ENCODE data around the gene POC5.

Gene POC5

DNA sequence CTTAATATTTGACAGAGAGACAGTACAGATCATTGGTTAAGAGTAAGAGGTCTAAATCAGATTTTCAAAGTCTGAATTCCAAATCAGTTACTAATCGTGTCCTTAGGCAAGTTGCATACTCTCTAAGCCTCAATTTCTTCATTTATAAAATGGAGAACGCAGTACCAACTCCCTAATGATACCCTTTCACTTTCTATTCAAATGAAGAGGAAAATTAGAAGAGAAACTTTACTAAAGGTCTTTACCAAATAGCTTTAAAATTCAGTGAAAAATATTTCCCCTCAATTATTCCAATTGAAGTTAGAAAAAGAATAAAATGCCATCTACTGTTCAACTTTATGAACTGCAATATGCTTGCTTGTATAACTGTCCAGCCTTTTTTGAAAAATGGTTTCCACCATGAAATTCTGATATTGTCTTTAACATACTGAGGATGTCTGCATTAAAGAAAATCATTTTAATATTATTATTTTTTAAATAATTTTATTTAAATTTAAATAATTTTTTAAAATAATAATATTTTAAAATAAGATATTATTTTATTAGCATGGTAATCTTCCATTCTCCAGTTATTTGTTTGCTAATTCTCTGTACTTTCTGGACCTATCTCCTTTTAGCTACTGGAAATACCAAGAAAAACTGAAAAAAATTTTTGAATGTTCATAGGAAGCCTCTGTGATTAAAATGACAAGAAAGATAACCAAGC is 36.0 kb downstream of the POC5 start:
- H3K9me3 Mint-ChIP-seq: no peaks in the 10 kb centered on the region
- H3K36me3 Mint-ChIP-seq (ENCODE audit: low read depth): peaks cover 27% of the 10 kb centered on the region
- H3K4me3 Mint-ChIP-seq: no peak overlapping the region
- no peaks in the 10 kb centered on the region for H3K27me3 Mint-ChIP-seq
- H3K27ac Mint-ChIP-seq: no peak overlapping the region
- H3K4me1 Mint-ChIP-seq (ENCODE audit: low read depth): peaks cover 15% of the 10 kb centered on the region

DNA sequence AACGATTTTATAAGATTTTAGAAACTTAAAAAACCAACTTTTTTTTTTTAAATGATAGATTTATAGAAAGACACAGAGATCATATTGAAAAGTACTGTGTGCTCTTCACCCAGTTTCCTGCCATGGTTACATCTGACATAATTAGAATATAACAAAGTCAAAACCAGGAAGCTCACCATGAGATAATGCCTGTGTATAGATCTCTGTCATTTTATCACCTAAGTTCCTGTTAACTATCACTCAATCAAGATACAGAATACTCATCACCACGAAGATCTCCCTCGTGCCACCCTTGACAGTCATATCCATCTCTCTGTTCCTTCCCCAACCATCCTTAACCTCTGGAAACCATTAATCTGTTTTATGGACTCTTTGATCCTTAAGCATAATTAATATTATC is 39.1 kb downstream of the POC5 start:
- H3K36me3 Mint-ChIP-seq (ENCODE audit: low read depth): peaks cover 21% of the 10 kb centered on the region
- H3K9me3 Mint-ChIP-seq: no peaks in the 10 kb centered on the region
- peaks cover 17% of the 10 kb centered on the region for H3K4me1 Mint-ChIP-seq (ENCODE audit: low read depth)
- H3K4me3 Mint-ChIP-seq: no peak overlapping the region
- no peaks in the 10 kb centered on the region for H3K27me3 Mint-ChIP-seq
- H3K27ac Mint-ChIP-seq: peak overlapping the region; percentile 75

DNA sequence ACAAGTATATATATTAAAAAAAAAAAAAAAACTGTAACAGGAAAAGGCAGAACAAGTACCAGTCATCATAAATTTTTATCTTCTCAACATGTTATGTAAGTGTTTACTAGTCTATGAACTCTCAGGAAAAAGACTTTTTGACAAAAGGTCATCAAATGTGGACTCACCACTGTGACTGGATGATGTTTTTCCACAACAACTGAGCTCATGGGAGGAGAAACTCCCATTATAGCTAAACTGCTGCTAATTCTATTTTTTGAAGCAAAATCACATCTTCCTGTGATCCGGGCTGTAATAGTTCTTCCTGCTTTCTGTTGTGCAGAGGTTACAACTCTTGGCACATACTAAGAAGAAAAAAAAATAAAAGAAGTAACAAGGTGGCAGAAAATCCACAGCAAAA is 39.6 kb downstream of the POC5 start:
- Mint-ChIP-seq H3K4me3 (no peak overlapping the region), H3K27ac (peak overlapping the region; percentile 13)

DNA sequence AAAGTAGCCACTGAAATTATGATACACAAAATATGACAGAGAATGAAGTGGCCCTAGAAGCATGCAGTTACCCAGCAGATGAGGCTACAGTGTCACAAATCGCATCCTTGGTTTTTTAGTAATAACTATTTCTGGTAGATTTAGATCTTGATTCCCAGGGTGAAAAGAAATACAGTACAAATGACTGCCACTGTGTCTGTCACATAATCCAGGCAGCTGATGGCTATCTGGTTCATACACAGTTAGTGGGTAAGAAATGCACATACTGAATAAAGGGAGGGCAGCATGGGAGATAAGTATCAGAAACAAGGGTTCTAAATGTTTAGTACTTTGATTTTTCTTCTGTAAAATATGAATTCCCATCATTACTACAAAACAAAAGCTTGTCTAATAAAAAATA is 41.5 kb downstream of the POC5 start:
- Mint-ChIP-seq H3K27me3 (no peaks in the 10 kb centered on the region), H3K4me3 (no peak overlapping the region), H3K27ac (no peak overlapping the region), H3K9me3 (no peaks in the 10 kb centered on the region), H3K4me1 (ENCODE audit: low read depth) (peaks cover 25% of the 10 kb centered on the region), H3K36me3 (ENCODE audit: low read depth) (peaks cover 33% of the 10 kb centered on the region)

More for the DNA sequence above, 39.6 kb downstream of the POC5 start:
- Mint-ChIP-seq H3K27me3 (no peaks in the 10 kb centered on the region), H3K36me3 (ENCODE audit: low read depth) (peaks cover 21% of the 10 kb centered on the region), H3K9me3 (no peaks in the 10 kb centered on the region), H3K4me1 (ENCODE audit: low read depth) (peaks cover 18% of the 10 kb centered on the region)

DNA sequence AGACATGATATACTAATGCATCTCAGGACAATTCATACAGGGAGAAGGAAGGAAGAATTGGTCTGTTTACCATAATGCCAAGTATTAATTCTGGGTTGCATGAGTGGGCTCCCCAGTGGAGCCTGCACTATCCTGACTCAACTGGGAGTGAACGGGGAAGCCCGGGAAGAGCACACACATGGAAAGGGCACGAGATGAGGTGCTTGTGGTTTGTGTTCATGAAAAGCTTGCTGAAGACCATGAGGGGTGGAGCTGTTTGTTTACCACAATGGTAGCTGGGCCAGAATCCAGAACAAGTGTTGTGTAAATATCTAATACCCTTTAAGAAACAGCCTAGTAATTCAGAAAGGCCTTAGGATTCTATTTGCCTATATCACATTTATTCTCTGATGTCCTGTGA is 44.6 kb downstream of the POC5 start:
- peaks cover 32% of the 10 kb centered on the region for H3K36me3 Mint-ChIP-seq (ENCODE audit: low read depth)
- peaks cover 45% of the 10 kb centered on the region for H3K4me1 Mint-ChIP-seq (ENCODE audit: low read depth)
- no peaks in the 10 kb centered on the region for H3K27me3 Mint-ChIP-seq
- H3K4me3 Mint-ChIP-seq: no peak overlapping the region
- no peaks in the 10 kb centered on the region for H3K9me3 Mint-ChIP-seq
- no peak overlapping the region for H3K27ac Mint-ChIP-seq

DNA sequence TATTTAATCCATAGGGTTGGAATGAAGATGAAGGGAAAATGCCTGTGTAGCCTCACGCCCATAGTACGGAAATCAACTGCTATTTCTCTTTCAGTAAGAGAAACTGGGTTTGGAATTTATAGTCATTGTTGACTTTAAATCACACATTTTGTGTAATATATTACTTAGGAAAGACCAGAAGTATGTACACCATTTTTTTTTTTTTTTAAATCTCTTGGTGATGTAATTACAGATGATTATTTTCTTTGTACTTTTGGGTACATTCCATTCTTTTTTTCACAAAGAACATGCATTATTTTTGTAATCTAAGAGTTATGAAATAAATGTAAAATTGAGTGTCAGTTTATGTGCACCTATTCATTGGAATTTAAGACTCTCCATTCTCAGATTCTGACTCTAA is 45.7 kb downstream of the POC5 start:
- Mint-ChIP-seq H3K27me3 (peaks cover 4% of the 10 kb centered on the region), H3K27ac (peak overlapping the region; percentile 34), H3K36me3 (ENCODE audit: low read depth) (peaks cover 28% of the 10 kb centered on the region), H3K4me3 (no peak overlapping the region), H3K9me3 (no peaks in the 10 kb centered on the region), H3K4me1 (ENCODE audit: low read depth) (peaks cover 40% of the 10 kb centered on the region)

DNA sequence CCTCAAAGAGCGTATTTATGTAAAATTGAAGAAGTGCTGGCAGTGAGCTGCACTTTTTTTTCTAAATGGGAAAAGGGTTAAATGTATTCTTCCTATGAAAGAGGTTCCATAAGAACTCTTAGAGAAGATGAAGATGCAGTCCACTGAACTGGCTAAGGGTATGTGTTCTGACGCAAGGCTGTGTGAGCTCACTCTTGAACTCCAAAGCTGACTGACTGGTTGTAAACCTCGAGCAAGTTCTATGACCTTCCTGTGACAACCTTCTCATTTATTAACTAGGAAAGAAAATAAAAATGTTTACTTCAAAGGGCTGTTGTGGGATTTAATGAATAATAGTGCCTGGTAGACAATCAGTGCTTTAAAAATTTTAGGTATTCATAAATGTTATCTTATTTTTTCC is 46.7 kb downstream of the POC5 start:
- H3K9me3 Mint-ChIP-seq: no peaks in the 10 kb centered on the region
- H3K27me3 Mint-ChIP-seq: peaks cover 4% of the 10 kb centered on the region
- no peak overlapping the region for H3K4me3 Mint-ChIP-seq
- H3K27ac Mint-ChIP-seq: peak overlapping the region; percentile 97
- H3K4me1 Mint-ChIP-seq (ENCODE audit: low read depth): peaks cover 40% of the 10 kb centered on the region
- H3K36me3 Mint-ChIP-seq (ENCODE audit: low read depth): peaks cover 24% of the 10 kb centered on the region

DNA sequence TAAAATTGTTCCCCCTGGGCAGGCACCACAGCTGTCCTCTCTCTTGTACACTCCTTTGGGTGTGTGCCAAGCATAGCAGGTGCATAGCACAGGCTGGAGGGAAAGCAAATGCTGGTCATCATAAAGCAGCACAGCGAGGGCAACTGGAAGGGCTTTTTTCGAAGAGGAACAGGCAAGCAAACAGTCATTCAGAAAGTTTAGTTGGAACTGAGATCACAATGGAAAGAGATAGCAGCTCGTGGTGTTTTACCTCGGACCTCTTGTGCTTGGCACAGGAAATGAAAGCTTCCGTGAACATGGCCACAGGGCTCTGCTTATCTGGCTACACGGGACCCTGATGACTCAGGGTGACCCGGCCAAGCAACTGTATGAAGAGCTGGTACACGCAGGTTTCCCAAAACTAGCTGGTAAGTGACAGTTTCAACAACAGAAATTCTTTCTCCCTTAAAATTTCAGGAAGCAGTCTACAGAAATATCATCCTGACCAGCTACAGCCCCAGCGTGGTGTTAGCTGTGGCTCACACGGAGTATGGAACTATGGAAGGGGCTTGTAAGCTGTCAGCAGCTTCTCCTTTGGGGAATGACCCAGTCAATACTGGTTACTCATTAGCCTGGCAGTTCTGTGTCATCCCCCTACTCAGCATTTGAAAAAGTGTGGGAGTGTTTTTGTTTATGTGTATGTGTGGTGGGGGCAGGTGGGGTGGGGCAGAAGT is 48.1 kb downstream of the POC5 start:
- peaks cover 24% of the 10 kb centered on the region for H3K36me3 Mint-ChIP-seq (ENCODE audit: low read depth)
- peaks cover 40% of the 10 kb centered on the region for H3K4me1 Mint-ChIP-seq (ENCODE audit: low read depth)
- peak overlapping the region; percentile 97 for H3K27ac Mint-ChIP-seq
- H3K27me3 Mint-ChIP-seq: peaks cover 4% of the 10 kb centered on the region
- no peaks in the 10 kb centered on the region for H3K9me3 Mint-ChIP-seq
- H3K4me3 Mint-ChIP-seq: peak overlapping the region; percentile 83

DNA sequence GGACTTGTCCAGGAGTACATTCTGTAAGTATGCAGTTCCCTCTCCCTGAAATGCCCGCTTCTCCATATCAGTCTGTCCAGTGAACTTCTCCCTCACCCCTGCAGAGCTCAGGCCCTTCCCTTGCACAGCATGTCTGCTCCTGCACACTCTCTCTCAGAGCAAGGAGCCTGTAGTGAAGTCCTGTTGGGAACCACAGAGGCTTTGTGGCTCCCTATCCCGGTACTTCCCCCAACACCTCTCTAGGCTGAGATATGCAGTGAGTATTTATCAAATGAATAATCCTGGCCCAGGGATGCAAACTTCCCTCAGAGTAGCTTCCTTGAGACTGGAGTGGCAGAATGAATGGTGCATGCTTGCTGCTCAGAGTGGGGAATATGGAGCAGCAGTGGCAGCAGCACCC is 48.8 kb downstream of the POC5 start:
- H3K4me1 Mint-ChIP-seq (ENCODE audit: low read depth): peaks cover 40% of the 10 kb centered on the region

DNA sequence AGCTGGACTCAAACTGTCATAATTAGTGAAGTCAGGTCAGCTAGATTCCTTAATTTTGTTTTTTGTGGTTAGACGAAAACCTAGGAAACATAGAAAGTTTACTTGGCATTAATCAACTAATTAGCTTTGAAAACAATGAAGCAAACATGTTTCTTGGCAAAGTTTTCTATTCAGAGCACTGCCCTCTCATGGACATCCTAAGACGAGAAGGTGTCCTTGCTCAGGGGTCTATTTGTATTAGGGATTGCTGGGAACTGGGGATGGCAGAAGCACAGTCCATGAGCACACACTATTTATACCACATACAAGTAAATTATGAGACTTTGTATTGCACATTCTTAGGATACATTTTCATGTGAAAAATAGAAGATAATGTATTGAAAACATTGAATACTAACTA is 49.7 kb downstream of the POC5 start:
- H3K27ac Mint-ChIP-seq: no peak overlapping the region
- peaks cover 4% of the 10 kb centered on the region for H3K27me3 Mint-ChIP-seq
- no peaks in the 10 kb centered on the region for H3K9me3 Mint-ChIP-seq
- H3K4me1 Mint-ChIP-seq (ENCODE audit: low read depth): peaks cover 37% of the 10 kb centered on the region
- H3K4me3 Mint-ChIP-seq: no peak overlapping the region
- peaks cover 15% of the 10 kb centered on the region for H3K36me3 Mint-ChIP-seq (ENCODE audit: low read depth)

More for the DNA sequence above, 48.8 kb downstream of the POC5 start:
- peaks cover 22% of the 10 kb centered on the region for H3K36me3 Mint-ChIP-seq (ENCODE audit: low read depth)
- peaks cover 4% of the 10 kb centered on the region for H3K27me3 Mint-ChIP-seq
- H3K27ac Mint-ChIP-seq: peak overlapping the region; percentile 97
- H3K9me3 Mint-ChIP-seq: no peaks in the 10 kb centered on the region
- H3K4me3 Mint-ChIP-seq: peak overlapping the region; percentile 83

DNA sequence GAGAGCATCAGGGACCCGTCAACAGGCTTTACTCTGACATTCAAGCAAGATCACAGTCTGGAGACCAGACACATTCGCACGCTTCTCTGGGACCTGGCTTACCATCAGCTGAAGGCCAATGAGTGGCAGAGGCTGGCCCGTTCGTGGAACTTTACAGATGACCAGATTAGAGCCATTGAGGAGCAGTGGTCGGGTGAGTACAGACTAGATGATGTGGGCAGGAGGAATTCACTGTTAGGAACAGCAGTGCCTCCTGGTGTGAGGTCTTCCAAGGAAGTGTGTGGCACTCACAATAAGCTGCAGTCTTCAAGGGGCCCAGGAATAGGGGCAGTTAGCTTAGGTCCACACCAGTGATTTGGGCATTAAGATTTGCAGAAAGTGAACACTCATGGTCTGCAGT is 50.4 kb downstream of the POC5 start:
- no peak overlapping the region for H3K4me3 Mint-ChIP-seq
- peaks cover 37% of the 10 kb centered on the region for H3K4me1 Mint-ChIP-seq (ENCODE audit: low read depth)
- no peak overlapping the region for H3K27ac Mint-ChIP-seq
- H3K27me3 Mint-ChIP-seq: peaks cover 4% of the 10 kb centered on the region
- H3K36me3 Mint-ChIP-seq (ENCODE audit: low read depth): peaks cover 10% of the 10 kb centered on the region
- H3K9me3 Mint-ChIP-seq: no peaks in the 10 kb centered on the region

DNA sequence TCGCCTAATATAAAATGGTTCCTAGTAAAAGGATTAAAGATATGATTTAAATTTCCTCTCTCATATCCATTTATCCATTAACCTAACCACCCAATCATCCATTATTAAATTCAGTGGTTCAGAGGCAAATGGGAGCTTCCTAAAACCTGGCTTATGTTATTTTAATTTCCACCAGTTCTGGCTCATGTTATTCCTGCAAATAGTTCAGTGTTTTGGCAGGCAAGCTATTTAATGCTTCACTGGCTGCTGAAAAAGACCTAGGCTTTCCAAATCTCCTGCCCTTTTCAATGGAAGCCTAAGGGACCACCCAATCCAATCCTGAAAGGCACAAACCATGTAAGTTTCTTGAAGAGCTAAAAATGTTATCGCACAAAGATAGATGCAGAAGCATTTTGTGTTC is 52.3 kb downstream of the POC5 start:
- Mint-ChIP-seq H3K9me3 (no peaks in the 10 kb centered on the region), H3K27ac (no peak overlapping the region), H3K27me3 (peaks cover 4% of the 10 kb centered on the region), H3K36me3 (ENCODE audit: low read depth) (no peaks in the 10 kb centered on the region), H3K4me3 (no peak overlapping the region), H3K4me1 (ENCODE audit: low read depth) (peaks cover 25% of the 10 kb centered on the region)

DNA sequence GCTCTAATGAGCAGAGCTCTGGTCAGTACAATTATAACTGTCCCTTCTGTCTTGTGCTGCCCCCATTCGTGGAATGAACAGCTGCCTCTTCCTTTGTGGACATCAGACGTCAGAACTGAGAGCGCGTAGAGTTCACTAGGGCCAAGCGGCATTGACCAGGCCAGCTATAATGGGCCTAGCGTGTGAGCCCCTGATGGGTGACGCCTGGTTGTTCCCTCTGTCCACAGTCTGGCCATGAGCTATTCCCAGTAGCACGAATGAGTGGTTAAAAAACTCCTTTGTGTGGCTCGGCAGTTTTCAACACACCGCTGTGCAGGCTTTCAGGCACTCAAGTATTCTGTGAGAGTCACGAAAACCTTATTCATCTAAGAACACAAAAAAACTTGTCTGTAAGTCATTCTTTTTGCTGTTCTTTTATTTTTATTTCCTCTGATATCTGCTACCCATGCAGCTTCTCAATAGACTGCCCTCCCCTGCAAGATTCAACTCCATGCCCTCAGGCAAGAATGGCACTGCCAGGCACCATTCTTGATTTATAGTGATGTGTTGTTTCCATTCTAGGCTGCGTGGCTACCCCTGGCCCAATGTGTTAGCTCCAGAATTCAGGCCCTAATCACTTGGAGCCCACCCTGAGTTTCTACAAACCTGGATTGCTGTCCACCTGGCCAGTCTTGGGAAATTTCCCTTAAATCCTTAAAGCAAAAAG is 53.5 kb downstream of the POC5 start:
- Mint-ChIP-seq H3K4me1 (ENCODE audit: low read depth) (peaks cover 12% of the 10 kb centered on the region), H3K27me3 (peaks cover 4% of the 10 kb centered on the region), H3K27ac (no peak overlapping the region), H3K36me3 (ENCODE audit: low read depth) (no peaks in the 10 kb centered on the region), H3K9me3 (no peaks in the 10 kb centered on the region), H3K4me3 (no peak overlapping the region)

DNA sequence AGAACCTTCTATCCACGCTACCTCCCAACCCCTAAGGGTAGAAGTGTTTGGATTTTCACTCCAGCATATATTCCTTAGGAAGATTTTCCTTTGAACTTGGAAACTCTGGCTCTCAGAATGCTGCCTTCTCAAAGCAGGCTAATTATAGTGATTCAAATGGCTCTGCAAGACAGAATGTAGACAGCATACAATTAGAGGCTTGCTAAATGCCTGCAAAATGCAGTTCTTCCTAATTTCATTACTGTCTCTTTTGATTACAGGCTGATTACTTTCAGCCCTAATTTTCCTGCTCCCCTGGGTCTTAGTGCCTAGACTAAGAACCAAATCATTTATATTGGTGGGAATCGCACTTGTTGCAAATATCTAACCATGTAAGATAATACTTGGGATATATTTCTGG is 55.2 kb downstream of the POC5 start:
- peaks cover 2% of the 10 kb centered on the region for H3K27me3 Mint-ChIP-seq
- no peak overlapping the region for H3K27ac Mint-ChIP-seq

More for the DNA sequence above, 55.2 kb downstream of the POC5 start:
- Mint-ChIP-seq H3K9me3 (no peaks in the 10 kb centered on the region), H3K4me1 (ENCODE audit: low read depth) (peaks cover 3% of the 10 kb centered on the region), H3K4me3 (no peak overlapping the region), H3K36me3 (ENCODE audit: low read depth) (no peaks in the 10 kb centered on the region)
